Tongue (tissue), 2 donors: ENCODE measurements around the gene STXBP3. TPM values are rescaled to one million over a fixed set of nuclear protein-coding genes. Genes with fewer than 3 reads are reported as not detected.
"Not testable (repeated sequence)": the region's sequence is repeated elsewhere in the genome, so short reads cannot be mapped to it uniquely, and the experiment has no call there.

ENCODE experiments used
- DNase-seq: peaks from one replicate; pipeline ENCODE4 v3.0.0-alpha.2; 2015
- total RNA-seq: library from RNA; depleted of rRNA; stranded (reverse); fragments of >200 nt; gene quantifications from one replicate; pipeline ENCODE4 v1.2.3, GENCODE V29; 2014

STXBP3 gene, protein sequence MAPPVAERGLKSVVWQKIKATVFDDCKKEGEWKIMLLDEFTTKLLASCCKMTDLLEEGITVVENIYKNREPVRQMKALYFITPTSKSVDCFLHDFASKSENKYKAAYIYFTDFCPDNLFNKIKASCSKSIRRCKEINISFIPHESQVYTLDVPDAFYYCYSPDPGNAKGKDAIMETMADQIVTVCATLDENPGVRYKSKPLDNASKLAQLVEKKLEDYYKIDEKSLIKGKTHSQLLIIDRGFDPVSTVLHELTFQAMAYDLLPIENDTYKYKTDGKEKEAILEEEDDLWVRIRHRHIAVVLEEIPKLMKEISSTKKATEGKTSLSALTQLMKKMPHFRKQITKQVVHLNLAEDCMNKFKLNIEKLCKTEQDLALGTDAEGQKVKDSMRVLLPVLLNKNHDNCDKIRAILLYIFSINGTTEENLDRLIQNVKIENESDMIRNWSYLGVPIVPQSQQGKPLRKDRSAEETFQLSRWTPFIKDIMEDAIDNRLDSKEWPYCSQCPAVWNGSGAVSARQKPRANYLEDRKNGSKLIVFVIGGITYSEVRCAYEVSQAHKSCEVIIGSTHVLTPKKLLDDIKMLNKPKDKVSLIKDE
- total RNA-seq: 59.8 TPM

DNA sequence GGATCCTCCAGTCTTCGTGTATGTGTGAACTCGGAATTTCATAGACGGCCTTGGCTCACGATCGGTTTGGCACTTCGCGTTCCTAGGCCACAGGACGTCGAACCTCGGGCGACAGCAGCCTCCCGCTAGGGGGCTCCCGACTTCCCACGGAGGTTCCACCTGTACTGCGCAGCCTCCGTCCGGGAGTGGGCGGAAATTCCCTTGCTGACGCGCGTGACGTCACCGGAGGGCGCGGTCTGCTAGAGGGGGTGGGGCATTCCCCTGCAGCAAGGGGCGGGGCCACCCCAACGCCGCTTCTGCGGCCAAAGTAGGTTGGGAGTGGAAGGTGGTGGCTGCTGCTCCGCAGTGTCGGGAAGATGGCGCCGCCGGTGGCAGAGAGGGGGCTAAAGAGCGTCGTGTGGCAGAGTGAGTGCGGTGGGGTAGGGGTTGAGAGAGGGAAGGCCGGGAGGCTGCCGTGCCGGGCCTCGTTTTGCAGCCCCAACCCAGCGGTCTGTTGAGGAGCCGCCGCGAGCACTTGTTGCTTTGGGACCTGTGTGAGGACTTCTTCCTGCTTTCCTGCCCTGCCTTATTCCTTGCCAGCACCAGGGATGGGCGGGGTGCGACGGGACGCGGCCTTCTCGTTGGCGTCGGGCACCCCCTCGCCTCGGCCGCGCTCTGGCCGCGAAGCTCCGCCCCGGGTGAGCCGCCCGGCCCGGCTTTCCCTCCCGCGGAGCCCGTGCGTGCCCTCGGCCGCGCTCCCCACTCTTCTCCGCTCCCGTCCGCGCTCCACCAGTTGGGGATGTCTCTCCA, at the start of gene STXBP3:
Gene STXBP3, plus strand, starts transcription at position 293 of the 789 bp plus-strand sequence. Its CDS starts 64 bp downstream, at position 357.
- DNase-seq: peak; percentile 99

DNA sequence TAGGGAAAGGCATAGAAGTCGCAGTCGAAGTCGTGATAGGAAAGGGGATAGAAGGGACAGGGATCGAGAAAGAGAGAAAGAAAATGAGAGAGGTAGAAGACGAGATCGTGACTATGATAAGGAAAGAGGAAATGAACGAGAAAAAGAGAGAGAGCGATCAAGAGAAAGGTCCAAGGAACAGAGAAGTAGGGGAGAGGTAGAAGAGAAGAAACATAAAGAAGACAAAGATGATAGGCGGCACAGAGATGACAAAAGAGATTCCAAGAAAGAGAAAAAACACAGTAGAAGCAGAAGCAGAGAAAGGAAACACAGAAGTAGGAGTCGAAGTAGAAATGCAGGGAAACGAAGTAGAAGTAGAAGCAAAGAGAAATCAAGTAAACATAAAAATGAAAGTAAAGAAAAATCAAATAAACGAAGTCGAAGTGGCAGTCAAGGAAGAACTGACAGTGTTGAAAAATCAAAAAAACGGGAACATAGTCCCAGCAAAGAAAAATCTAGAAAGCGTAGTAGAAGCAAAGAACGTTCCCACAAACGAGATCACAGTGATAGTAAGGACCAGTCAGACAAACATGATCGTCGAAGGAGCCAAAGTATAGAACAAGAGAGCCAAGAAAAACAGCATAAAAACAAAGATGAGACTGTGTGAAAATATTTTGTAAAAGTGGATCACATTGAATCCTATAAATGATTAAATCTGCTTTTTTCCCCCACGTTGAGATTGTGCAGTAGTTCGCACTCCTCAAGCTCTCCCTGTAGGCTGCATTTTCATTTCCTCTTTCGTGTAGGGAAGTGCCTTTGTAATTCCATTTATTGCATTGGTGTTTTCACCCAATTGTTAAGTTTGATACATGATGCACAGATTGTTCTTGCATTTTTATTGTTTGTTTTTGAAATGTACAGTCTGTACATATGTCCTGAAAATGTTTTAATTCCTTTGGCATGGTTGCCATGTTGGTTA, 46.8 kb upstream of the STXBP3 start:
- no peak for DNase-seq

DNA sequence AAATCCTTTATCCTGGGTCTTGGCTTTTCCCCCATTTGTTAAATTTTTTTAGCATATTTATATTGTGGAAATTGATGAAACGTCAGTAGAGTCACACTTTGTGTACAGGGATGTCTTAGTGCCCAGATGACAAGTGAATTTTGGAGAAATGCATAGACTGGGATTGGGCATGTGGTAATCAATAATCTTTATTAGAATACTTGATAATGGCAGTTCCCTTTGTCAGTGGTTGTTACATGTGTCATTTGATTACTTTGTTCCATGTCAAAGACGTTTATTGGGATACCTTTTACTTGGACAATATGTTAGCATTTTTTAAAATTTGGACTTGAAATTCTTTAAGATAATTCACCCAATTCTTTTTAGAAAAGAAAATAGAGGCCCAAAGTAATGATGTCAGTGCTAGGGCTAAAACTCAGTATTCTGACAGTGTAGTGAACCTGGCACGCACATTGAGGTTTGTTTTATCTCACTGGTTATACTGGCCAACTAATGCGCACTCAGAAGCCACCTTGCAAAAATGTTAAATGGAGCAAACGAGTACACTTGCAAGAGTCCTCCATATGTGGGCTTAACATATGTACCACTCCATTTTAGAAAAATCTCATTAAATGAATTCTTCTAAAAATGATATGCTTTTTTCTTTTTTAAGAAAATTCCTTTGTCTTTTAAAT, 45.2 kb upstream of the STXBP3 start:
- DNase-seq: no peak

DNA sequence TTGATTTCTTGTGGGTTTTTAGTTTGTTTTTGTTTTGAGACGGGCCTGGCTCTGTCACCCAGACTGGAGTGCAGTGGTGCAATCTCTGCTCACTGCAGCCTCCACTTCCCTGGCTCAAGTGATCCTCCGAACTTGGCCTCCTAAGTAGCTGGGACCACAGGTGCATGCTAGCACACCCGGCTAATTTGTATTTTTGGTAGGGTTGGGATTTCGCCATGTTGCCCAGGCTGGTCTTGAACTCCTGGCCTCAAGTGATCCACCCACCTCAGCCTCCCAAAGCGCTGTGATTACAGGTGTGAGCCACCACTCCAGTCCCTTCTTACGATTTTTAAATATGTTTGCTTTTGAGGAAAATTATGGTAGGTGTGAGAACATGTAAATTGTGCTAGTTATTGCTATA, 44.4 kb upstream of the STXBP3 start:
- DNase-seq: not testable (repeated sequence)

DNA sequence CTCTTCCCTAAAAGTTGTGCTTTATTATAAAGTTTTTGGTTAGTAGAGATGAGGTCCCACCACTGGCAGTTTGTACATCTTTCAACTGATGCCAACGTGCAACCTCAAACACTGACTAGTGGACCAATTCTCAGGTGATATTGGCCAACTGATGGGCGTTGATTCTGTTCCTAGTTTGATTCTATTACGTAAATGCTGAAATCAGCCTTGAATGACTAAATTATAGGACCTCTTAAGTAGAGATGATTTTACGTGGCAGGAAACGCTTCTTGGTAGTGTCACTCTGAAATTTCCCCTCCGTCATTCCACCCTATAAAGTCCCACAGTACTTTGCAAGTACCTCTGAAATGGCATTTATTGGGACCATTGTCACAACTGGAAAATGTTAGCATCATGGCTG, 42.5 kb upstream of the STXBP3 start:
- no peak for DNase-seq

DNA sequence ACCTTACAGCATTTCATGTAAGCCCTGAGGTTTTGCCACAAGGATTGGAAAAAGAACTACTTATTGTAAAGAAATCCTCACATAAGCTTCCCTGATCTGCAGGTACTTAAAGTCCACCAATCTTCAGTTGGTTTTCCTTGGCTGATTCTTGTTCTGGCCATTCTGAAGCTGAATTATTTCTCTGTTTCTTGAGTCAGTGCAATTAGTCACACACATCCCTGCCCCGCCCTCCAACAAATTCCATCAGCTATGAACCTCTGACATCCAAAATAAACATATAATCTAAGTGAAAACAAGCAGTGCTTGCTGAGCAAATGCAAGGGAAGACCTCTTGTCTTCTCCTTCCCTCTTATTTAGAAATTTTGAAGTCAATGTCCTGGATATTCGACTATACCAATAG, 42.0 kb upstream of the STXBP3 start:
- DNase-seq: no peak

DNA sequence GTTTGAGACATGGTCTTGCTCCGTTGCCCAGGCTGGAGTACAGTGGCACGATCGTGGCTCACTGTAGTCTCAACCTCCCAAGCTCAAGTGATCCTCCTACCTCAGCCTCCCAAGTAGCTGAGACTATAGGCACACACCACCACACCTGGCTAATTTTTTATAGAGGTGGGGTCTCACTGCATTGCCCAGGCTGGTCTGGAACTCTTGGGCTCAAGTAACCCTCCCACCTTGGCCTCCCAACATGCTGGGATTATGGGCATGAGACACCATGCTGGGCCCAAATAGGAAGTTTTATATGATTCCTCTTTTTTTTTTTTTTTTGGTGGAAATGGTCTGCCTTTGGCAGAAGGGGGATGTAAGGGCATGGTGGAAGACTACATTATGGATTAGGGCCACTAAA, 39.8 kb upstream of the STXBP3 start:
- no peak for DNase-seq

DNA sequence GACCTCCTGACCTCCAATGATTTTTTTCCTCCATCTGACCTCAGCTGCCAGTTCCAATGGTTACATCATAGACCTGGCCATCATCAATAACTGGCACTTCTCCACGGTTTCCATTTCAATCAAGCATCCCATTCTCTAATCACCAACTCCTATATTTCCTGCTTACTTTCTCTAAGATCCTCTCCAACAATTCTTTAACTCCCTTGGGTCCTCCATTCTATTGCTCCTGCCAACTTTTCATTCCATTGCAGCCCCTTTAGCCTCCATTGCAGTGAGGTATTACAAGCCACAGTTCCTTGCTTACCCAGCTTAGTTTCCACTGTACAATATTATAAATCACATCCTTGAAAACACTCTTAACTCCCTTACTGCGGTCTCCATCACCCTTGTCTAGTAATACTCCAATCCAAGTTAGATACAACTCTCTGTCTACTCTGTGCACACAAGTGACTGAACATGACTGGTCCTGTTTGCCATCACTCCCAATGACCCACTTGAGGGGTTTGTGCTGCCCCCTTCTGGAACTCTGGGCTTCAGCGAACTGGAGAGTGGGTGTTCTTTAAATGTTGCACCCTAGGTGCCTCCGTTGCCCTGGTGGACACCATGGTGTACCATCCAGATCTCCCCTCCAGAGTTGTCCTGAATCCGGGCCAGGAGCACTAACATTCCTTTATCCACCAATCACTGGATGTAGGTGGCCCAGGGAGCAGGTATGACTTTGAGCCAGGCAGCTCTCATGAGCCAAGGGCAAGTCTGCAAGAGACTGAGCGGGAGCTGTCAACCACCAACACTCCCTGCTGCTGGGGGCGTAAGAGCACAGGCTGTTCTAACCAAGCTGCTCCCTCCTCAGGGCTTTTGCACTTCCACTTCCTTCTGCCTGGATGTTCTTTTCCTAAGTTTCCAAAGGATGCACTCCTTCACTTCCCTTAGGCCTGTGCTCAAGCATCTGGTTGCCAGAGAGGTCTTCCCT, 37.5 kb upstream of the STXBP3 start:
- no peak for DNase-seq

DNA sequence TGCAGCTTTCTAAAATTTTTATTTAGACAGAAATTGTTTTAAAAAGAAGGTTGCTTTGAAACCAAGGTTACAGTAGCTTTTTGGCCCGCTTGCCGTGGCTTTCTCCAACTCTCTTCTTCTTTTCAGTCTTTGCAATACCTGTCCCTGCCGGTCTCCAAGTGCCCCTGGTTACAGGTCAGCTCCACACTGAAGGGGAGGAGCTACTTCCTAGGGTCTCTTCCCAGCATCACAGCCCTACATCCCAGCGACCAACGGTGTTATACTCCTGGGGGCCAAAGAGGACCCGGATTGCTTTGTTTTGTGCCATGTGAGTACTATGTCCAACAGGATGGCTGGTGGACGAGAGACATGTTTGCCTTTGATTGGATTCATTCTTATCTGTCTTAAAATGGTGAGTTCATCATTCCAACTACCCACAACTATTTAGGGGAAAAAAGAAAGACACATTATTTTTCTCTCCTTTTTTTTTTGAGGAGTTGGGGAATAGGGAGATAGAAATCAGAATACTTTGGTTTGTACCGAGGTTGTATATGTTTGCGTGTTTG, 33.8 kb upstream of the STXBP3 start, which contains the start of gene FNDC7:
Gene FNDC7, plus strand, starts transcription at position 303 of the 545 bp plus-strand sequence. Its CDS starts 26 bp downstream, at position 329.
- no peak for DNase-seq

DNA sequence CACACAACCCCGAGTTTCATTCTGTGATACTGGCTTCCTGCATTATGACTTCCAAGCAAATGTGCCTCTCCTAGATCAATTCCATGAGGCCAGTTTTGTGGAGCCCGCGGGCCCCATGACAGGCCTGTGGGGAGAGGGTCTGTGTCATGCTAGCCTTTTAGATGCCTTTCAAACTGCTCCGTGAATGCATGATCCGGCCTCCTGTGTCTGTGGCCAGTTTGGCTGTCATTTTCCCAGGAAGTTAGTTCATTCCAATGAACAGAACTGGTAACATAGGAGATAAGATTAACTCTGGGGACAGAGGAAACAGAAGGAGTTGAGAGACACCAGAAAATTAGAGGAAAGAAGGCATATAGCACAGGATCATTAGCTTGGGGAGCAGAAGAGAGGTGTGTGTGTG, 30.5 kb upstream of the STXBP3 start:
- DNase-seq: no peak

DNA sequence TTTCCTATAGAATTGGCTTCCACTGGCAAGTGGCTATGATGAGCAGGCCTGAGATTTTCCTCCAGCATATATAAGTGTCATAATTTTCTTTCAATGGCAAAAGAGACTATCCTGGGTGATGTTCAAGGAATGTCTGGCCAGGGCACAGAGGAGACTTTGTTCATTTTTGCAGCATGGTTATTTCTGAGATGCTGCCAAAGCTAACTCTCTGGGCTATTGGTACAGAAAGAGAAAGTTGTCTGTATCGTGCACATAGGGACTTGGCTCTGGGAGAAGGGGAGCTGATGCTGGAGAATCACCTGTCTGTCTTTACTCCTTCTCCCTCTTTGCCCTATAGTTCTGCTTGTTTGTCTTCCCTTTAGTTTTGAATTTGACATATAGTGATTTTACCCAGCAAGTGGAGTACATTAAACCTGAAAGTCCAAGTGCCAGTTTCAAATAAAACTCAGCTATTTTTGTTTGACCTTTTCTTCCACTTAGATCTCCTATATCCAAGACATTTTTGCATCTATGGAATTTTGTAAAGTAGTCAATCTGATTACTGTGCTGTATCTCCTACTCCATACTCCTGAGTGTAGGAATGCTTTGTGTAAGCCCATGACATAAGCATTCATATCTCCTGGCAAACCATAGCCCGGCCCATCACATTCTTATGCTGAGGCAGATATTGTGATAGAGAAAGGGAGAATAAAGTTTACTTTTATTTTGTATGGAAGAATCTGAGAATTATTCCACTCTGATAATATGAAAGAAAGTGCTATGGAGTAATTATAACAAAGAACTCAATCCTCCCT, 29.8 kb upstream of the STXBP3 start:
- no peak for DNase-seq

DNA sequence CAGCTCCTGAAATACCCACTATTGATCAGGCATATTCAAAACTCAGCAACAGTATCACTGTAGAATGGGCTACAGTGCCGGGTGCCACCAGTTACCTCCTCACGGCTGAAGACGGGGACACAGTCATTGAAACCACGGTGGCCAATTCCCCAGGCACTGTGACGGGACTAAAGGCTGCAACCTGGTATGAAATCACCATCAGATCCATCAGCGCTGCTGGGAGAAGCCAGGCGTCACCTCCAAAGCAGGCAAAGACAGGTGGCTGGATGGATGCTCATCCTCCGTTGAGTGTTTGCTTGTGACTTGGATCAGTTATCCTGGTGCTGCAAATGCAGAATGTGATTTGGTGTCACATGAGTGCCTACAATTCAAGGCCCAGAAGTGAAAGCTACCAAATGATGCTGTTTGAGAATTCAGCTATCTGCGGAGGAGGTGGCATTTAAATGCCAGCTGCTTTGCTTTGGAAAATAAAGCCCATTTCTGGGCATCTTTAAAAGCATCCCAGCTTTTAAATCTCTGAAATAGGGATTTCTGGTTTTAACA, 28.6 kb upstream of the STXBP3 start:
- DNase-seq: no peak

DNA sequence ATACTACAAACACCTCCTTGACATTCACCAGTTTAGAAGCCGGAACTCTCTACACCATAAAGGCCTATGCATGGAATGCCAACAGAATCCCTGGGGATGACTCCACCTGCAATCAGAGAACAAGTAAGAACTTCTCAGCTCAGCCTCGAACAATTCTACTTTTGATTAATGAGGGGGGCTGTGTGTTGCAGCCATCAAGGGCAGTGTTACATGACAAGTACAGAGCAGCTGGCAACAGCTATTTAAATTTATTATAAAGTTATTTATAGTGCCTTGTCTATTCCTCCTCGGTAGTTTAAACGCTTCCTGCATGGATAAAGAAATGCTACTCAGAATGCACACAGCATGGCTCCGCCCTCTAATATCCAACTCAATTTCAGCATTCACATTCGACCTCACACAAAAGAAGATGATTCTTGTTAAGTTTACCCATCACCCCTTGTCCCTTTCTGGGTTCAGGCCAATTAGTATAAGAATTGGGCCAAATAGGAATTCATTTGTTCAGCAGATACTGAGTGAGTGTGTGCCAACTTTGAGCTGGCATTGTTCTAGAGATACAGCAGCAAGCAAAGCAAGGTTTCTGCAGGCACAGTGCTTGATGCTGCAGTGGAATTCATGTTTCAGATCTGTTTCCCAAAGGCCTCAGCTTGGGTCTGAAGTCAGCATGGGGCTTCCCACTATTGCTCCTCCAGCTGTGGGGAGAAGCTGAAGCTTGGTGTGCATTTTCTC, 27.4 kb upstream of the STXBP3 start:
- DNase-seq: peak; percentile 70

DNA sequence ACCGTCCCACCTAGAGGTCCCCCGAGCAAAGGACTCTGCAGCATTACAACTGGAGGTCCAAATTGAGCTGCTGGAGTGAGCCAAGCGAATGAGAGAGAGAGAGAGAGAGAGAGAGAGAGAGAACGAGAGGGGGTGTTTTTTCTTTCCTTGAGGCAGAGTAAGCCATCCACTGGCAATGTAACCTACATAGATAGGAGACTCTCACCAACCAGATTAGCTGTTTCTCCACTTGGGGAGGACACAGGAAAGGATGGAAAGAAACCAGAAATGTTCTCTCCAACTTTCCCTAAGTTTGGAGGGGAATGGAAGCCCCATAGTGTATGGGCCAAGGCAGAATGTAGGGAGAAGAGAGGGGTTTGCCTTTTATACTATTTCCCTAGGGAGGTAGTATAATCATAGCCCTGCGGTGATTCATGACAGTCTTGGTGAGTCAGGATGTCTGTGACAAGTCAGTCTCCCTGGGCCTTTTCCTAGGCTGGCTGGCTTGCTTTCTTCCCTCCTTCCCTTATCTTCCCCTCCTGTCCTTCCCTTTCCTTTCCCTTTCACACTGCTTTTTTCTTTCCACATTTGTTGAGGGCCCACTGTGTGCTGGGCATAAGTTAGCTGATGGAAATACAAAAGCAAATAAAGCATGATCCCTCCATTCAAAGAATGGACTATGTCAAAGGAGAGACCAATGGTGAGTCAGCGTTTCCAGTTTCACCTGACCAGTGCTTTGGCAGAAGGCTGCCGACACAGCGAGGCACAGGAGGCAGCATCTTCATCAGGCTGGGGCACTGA, 26.6 kb upstream of the STXBP3 start:
- no peak for DNase-seq

DNA sequence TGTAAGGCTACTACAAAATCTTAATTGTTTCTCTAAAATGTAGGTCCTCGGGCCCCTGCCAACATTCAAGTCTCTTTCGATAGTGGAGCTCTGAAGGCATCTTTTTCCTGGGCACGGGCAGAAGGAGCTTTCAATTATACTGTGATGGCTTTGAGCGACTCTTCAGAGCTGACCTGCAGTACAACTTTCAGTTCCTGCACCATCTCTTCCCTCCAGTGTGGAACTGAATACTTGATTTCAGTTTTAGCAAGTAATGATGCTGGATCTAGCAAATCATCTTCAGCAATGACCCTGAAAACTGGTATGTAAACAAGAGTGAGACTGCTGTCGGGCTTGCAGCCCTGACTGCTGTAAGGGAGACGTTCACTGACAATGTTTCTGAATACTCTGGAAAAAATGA, 24.2 kb upstream of the STXBP3 start:
- no peak for DNase-seq

DNA sequence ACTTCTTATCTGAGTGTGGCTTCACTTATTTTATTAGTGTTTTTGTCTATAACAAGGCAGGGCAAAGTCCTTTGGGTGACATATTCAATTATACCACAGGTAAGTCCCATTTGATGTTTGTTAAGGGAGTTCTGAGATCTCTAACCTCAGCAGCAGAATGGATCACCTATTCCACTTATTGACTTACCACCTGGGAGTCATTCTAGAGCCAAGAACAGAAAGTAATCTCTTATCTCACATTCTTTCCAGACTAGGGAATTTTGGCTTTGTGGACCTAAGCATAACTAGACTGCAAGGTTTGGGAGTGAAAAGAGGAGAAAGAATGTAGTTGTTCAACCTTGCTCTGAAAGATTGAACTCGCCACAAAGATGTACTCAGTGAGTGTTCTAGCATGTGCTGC, 20.6 kb upstream of the STXBP3 start:
- no peak for DNase-seq

DNA sequence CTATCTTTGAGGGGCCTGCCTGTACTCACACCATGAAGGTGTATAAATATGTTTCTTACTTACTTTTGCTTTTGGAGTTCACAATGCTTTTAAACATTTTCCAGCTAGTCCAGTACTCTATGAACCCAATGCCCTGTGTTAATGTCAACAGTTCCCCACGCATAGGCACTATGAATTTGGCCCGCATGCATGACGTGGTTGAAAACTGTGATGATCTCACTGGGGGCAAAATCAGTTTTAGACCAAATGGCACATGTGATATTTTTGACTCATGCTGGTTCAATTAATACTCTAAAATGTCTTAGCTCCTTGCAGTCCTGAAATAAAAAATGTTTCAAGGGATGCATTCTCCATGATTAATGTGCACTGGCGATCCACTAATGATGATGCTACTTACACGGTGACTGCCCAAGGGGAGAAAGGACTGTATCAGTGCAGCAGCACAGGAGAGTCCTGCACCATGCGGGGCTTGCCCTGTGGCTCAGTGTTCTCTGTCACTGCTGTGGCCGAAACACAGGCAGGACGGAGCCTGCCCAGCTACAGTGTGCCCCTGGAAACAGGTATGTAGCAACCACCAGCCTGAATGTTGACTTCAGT, 18.0 kb upstream of the STXBP3 start:
- no peak for DNase-seq
